Stimulated activated memory B cell treated with anti-CD40 and anti-IgM and Interleukin-4, amounts not matched to agents 10 μg/mL and 1 μg/mL and 100 μg/mL, for 72 hours (primary cell): ENCODE results near the gene PYDC2.

Experiments used
- ATAC-seq: fragments of 150-1000 bp; cut with Tn5 transposase; 2 replicates; pipeline ENCODE4 v1.10.0; 2021
- H3K27ac Mint-ChIP-seq: one replicate; pipeline ENCODE4 v1.8.0; 2022; ENCODE audit warnings: mild to moderate bottlenecking, mixed read lengths
- H3K27me3 Mint-ChIP-seq: one replicate; pipeline ENCODE4 v1.8.0; 2022; ENCODE audit warnings: mixed read lengths
- H3K36me3 Mint-ChIP-seq: one replicate; pipeline ENCODE4 v1.8.0; 2022; ENCODE audit warnings: mixed read lengths
- H3K4me1 Mint-ChIP-seq: one replicate; pipeline ENCODE4 v1.8.0; 2022; ENCODE audit warnings: mixed read lengths
- H3K4me3 Mint-ChIP-seq: one replicate; pipeline ENCODE4 v1.8.0; 2022; ENCODE audit warnings: mild to moderate bottlenecking, moderate library complexity, mixed read lengths
- H3K9me3 Mint-ChIP-seq: one replicate; pipeline ENCODE4 v1.8.0; 2022; ENCODE audit warnings: mixed read lengths

Gene PYDC2

DNA sequence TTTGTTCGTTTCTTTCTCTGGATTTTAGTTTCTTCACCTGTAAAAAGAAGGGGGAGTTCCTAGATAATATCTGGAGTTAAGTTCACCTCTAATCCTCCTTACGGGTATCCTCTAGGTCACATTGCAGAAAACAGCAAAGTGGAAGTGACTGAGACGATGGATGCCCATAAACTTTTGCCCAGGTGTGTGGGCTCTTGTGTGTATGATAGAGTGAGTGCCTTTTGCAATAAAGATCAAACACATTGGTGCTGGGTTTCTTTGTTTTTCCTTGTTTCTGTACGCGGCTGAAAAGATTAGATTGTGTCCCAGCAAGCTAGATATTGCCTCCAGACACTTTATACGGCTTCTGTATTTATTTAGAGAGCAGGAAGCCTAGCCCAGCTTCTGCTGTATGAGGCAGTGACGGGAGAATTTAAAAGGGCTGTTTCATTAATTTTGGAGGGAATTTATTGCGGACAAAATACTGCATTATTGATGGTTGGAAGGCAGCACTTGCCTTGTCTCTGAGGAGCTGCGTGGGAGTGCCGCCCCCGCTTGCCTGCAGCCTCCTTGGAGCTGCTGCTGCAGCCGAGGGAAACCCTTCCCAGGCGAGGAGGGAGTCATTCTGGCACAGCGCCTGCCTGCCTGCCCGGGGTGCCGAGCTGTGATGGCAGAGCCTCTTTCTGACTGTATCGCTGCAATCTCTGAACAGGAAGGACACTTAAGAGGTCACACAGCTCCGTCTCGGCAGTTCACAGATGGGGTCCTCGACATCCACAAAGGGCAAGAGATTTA lies 38.5 kb downstream of the PYDC2 start:
- H3K27me3 Mint-ChIP-seq: peaks cover 39% of the 10 kb centered on the region
- H3K9me3 Mint-ChIP-seq: no peaks in the 10 kb centered on the region
- no peak overlapping the region for H3K27ac Mint-ChIP-seq
- no peak overlapping the region for H3K4me3 Mint-ChIP-seq
- no peaks in the 10 kb centered on the region for H3K4me1 Mint-ChIP-seq
- no peaks in the 10 kb centered on the region for H3K36me3 Mint-ChIP-seq
- ATAC-seq: no peak

DNA sequence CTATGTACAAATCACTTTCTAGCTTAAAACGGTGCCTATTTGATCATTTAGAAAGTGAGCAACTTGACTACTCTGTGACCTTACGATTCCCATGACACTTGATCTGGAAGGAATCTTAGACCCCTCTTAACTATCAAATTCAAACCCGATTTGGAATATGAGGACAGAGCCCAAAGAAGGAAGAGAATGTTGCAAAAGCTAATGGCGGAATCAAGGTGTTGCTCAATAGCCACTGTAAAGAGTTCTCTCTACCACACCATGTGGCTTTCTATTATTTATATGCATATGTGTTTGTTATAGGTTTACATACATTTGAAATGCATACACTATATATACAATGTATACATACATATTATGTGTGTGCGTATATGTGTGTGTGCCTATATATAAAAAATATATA lies 39.9 kb downstream of the PYDC2 start:
- Mint-ChIP-seq H3K36me3 (no peaks in the 10 kb centered on the region), H3K9me3 (no peaks in the 10 kb centered on the region), H3K4me1 (no peaks in the 10 kb centered on the region), H3K27me3 (peaks cover 39% of the 10 kb centered on the region), H3K27ac (no peak overlapping the region), H3K4me3 (no peak overlapping the region)
- no peak for ATAC-seq

DNA sequence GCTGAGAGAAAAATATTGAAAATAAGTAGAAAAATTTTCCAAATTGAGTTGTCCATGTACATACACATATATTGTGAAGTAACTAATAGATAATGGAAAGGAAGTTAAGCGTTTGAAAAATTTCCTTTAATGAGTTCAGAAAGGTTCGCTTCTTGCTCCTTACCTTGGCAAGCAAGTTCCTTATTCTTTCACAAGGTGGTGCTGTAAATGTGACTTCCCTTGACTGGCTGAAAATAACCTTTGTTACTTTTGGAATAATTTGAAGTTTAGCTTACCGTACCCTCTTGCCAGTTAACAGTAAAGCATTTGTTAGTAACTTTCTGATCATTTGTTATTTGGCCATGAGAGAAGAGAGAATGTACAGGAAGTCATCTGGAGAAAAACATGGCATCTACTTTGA lies 41.6 kb downstream of the PYDC2 start:
- Mint-ChIP-seq H3K4me1 (no peaks in the 10 kb centered on the region), H3K9me3 (no peaks in the 10 kb centered on the region), H3K27me3 (peaks cover 40% of the 10 kb centered on the region), H3K4me3 (no peak overlapping the region), H3K27ac (no peak overlapping the region), H3K36me3 (no peaks in the 10 kb centered on the region)
- ATAC-seq: no peak

DNA sequence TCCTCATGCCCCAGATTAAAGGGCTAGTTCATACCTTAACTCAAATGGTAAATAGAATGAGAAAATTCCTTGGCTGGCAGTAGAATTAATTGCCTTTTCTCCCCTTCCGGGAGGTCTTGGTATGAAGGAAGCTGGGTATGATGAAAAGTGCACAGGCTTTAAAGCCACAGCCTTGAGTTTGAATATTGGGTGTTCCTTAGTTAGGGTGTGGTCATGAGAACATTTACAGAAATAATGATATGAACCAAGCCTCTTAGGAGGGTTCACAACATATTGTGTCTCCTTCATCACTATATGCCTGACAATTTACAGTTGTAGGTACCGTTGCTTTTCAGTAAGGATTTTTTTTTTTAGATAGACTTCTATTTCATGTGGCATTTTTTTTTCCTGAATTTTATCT lies 48.1 kb downstream of the PYDC2 start:
- H3K36me3 Mint-ChIP-seq: no peaks in the 10 kb centered on the region
- peaks cover 17% of the 10 kb centered on the region for H3K27me3 Mint-ChIP-seq
- no peak for ATAC-seq
- H3K4me1 Mint-ChIP-seq: no peaks in the 10 kb centered on the region
- no peak overlapping the region for H3K27ac Mint-ChIP-seq
- no peaks in the 10 kb centered on the region for H3K9me3 Mint-ChIP-seq
- H3K4me3 Mint-ChIP-seq: no peak overlapping the region
